H9 (cell line): Measurements from ENCODE around the gene IQCM. TPM values are rescaled to one million over a fixed set of nuclear protein-coding genes. Genes with fewer than 3 reads are reported as not detected.

Experiments used
- DNase-seq: peaks from one replicate; pipeline ENCODE4 v3.0.0-alpha.2; 2017
- H2AFZ ChIP-seq: one replicate; pipeline ENCODE4 v1.6.1; 2013; ENCODE audit warnings: mild to moderate bottlenecking, low read length, control low read depth, moderate library complexity
- H2AK5ac ChIP-seq: 2 replicates; pipeline ENCODE4 v1.6.1; 2013; ENCODE audit warnings: low read length, control low read depth, mixed read lengths; ENCODE audit not compliant: insufficient read length
- H2BK120ac ChIP-seq: one replicate; pipeline ENCODE4 v1.6.1; 2013; ENCODE audit warnings: low read depth, mild to moderate bottlenecking, low read length, control low read depth, inconsistent platforms; ENCODE audit not compliant: poor library complexity, severe bottlenecking
- H2BK12ac ChIP-seq: 2 replicates; pipeline ENCODE4 v1.6.1; 2013; ENCODE audit warnings: low read length, control low read depth, mixed read lengths, low read depth; ENCODE audit not compliant: insufficient read length
- H2BK15ac ChIP-seq: 2 replicates; pipeline ENCODE4 v1.6.1; 2013; ENCODE audit warnings: low read depth, low read length, control low read depth
- H2BK20ac ChIP-seq: one replicate; pipeline ENCODE4 v1.6.1; 2013; ENCODE audit warnings: low read depth, mild to moderate bottlenecking, low read length, control low read depth, inconsistent platforms; ENCODE audit not compliant: poor library complexity, severe bottlenecking
- H2BK5ac ChIP-seq: 2 replicates; pipeline ENCODE4 v1.6.1; 2013; ENCODE audit warnings: low read length, control low read depth, mixed read lengths; ENCODE audit not compliant: insufficient read length
- H3K14ac ChIP-seq: 2 replicates; pipeline ENCODE4 v1.6.1; 2013; ENCODE audit warnings: low read length, control low read depth; ENCODE audit not compliant: insufficient read depth
- H3K18ac ChIP-seq: 2 replicates; pipeline ENCODE4 v1.6.1; 2013; ENCODE audit warnings: low read depth, mild to moderate bottlenecking, mixed read lengths, low read length, control low read depth; ENCODE audit not compliant: insufficient read length
- H3K23ac ChIP-seq: 2 replicates; pipeline ENCODE4 v1.6.1; 2013; ENCODE audit warnings: low read length, control low read depth, mixed read lengths, low read depth; ENCODE audit not compliant: insufficient read length
- H3K23me2 ChIP-seq: 2 replicates; pipeline ENCODE4 v1.6.1; 2013; ENCODE audit warnings: low read depth, mild to moderate bottlenecking, mixed read lengths, low read length, control low read depth; ENCODE audit not compliant: insufficient read length, poor library complexity, severe bottlenecking
- H3K27ac ChIP-seq: 2 replicates; pipeline ENCODE4 v1.5.1; 2013; ENCODE audit warnings: low read length, control low read depth, mixed read lengths, low read depth; ENCODE audit not compliant: insufficient read length
- H3K27me3 ChIP-seq: 2 replicates; pipeline ENCODE4 v1.6.1; 2013; ENCODE audit warnings: low read length, control low read depth, inconsistent platforms; ENCODE audit not compliant: insufficient read depth
- H3K4ac ChIP-seq: 2 replicates; pipeline ENCODE4 v1.6.1; 2013; ENCODE audit warnings: low read depth, mild to moderate bottlenecking, control low read depth, inconsistent platforms, low read length, moderate library complexity
- H3K4me1 ChIP-seq: 2 replicates; pipeline ENCODE4 v1.6.1; 2013; ENCODE audit warnings: low read length, control low read depth, inconsistent platforms; ENCODE audit not compliant: insufficient read depth
- H3K4me2 ChIP-seq: 2 replicates; pipeline ENCODE4 v1.6.1; 2013; ENCODE audit warnings: low read length, control low read depth, mixed read lengths; ENCODE audit not compliant: insufficient read length, insufficient read depth
- H3K56ac ChIP-seq: 2 replicates; pipeline ENCODE4 v1.6.1; 2013; ENCODE audit warnings: low read depth, mild to moderate bottlenecking, mixed read lengths, low read length, control low read depth; ENCODE audit not compliant: insufficient read length
- H3K79me1 ChIP-seq: 2 replicates; pipeline ENCODE4 v1.6.1; 2013; ENCODE audit warnings: low read depth, mild to moderate bottlenecking, moderate library complexity, low read length, control low read depth, inconsistent platforms; ENCODE audit not compliant: insufficient read depth, poor library complexity, severe bottlenecking
- H3K79me2 ChIP-seq: 2 replicates; pipeline ENCODE4 v1.6.1; 2013; ENCODE audit warnings: low read length, control low read depth, inconsistent platforms; ENCODE audit not compliant: insufficient read depth
- H3K9ac ChIP-seq: 2 replicates; pipeline ENCODE4 v1.6.1; 2013; ENCODE audit warnings: low read length, control low read depth, mixed read lengths; ENCODE audit not compliant: insufficient read length; ENCODE audit errors: extremely low read depth
- H3K9me3 ChIP-seq: one replicate; pipeline ENCODE4 v1.6.1; 2013; ENCODE audit warnings: low read depth, low read length, inconsistent platforms; ENCODE audit not compliant: control insufficient read depth
- H3T11ph ChIP-seq: one replicate; pipeline ENCODE4 v1.6.1; 2013; ENCODE audit warnings: mild to moderate bottlenecking, low read length, control low read depth, inconsistent platforms
- H4K20me1 ChIP-seq: one replicate; pipeline ENCODE4 v1.6.1; 2013; ENCODE audit not compliant: control insufficient read depth, insufficient read length, insufficient read depth
- H4K5ac ChIP-seq: 2 replicates; pipeline ENCODE4 v1.6.1; 2013; ENCODE audit warnings: low read depth, mild to moderate bottlenecking, mixed read lengths, low read length, control low read depth; ENCODE audit not compliant: insufficient read length
- H4K8ac ChIP-seq: replicated peaks from 2 replicates; pipeline ENCODE4 v1.6.1; 2013; ENCODE audit warnings: low read length, control low read depth, mixed read lengths, low read depth; ENCODE audit not compliant: insufficient read length
- H4K91ac ChIP-seq: 2 replicates; pipeline ENCODE4 v1.6.1; 2013; ENCODE audit warnings: low read depth, mild to moderate bottlenecking, moderate library complexity, mixed read lengths, low read length, control low read depth; ENCODE audit not compliant: insufficient read length
- H3K27ac Mint-ChIP-seq, 3 experiments: 2 replicates in 2 of 3; 3 replicates in 1 of 3; pipeline ENCODE4 v1.8.0; 2020 to 2021; ENCODE audit warnings: mixed read lengths in 3 of 3, mild to moderate bottlenecking in 1 of 3, moderate library complexity in 1 of 3
- H3K27me3 Mint-ChIP-seq: 2 replicates; pipeline ENCODE4 v1.8.0; 2021; ENCODE audit warnings: low read depth, mild to moderate bottlenecking, moderate library complexity, mixed read lengths
- H3K36me3 Mint-ChIP-seq, 3 experiments: 2 replicates in 2 of 3; 3 replicates in 1 of 3; pipeline ENCODE4 v1.8.0; 2020 to 2021; ENCODE audit warnings: low read depth in 3 of 3, mixed read lengths in 3 of 3; ENCODE audit not compliant: insufficient read depth in 1 of 3
- H3K4me1 Mint-ChIP-seq, 2 experiments: 2 replicates each; pipeline ENCODE4 v1.8.0; 2020; ENCODE audit warnings: mixed read lengths in 2 of 2
- H3K4me3 Mint-ChIP-seq, 2 experiments: 2 replicates in 1 of 2; 3 replicates in 1 of 2; pipeline ENCODE4 v1.8.0; 2020 to 2021; ENCODE audit warnings: mild to moderate bottlenecking in 2 of 2, mixed read lengths in 2 of 2, moderate library complexity in 1 of 2
- H3K9me3 Mint-ChIP-seq, 2 experiments: 2 replicates in 1 of 2; 3 replicates in 1 of 2; pipeline ENCODE4 v1.8.0; 2020; ENCODE audit warnings: mild to moderate bottlenecking in 2 of 2, mixed read lengths in 2 of 2, moderate library complexity in 1 of 2
- WGBS: extraction: QIAGEN DNeasy Blood & Tissue Kit; methylation state at CpG from one replicate; pipeline ENCODE4 v1.1.7; 2013; ENCODE audit warnings: missing lambda C conversion rate, low lambda C conversion rate, mixed read lengths; ENCODE audit not compliant: insufficient read length; ENCODE audit errors: extremely low coverage; 5-methylcytosine and 5-hydroxymethylcytosine counted together
- total RNA-seq: library from RNA; stranded (reverse); gene quantifications from 2 replicates; pipeline ENCODE4 v1.2.1, GENCODE V29; 2021
- TF ChIP-seq, protein P1 (sequence below): fragments of 200-600 bp; sonication (generic); conservative IDR thresholded peaks from 3 replicates; pipeline ENCODE4 v1.8.0; 2021; ENCODE audit warnings: antibody characterized with exemption, mild to moderate bottlenecking

The IQCM gene
- total RNA-seq, 1 experiment from 2014 or later, result 0.15 TPM

DNA sequence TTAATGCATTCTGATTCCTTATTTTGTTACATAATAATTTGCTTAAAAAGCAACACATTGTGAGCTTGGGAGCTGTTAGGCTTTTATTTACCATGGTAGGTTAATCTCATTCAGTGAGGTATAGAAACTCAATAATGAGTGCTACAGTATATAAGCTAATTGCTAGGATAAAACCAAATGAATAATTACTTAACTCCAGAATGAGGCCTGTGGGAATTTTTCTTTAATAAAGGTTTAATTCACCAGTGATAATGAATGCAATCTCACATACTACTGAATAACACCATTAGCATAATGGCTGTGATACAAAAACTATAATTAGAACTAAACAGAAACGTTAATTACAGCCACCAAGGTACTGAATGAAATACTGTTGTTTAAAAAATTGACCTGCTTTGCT, 326.3 kb downstream of the IQCM start:
- no peak overlapping the region for H3K27ac Mint-ChIP-seq
- H3T11ph ChIP-seq, result no peak overlapping the region
- H3K18ac ChIP-seq, result no peak overlapping the region
- H3K4me3 Mint-ChIP-seq, result no peak overlapping the region
- no peak overlapping the region for H2AFZ ChIP-seq
- H4K5ac ChIP-seq, result no peak overlapping the region
- H2AK5ac ChIP-seq, result no peak overlapping the region
- H3K27ac ChIP-seq, result no peak overlapping the region
- no peaks in the 10 kb centered on the region for H3K79me2 ChIP-seq
- H2BK12ac ChIP-seq, result no peak overlapping the region
- no peaks in the 10 kb centered on the region for H3K79me1 ChIP-seq
- no peak overlapping the region for H2BK120ac ChIP-seq
- H3K4me2 ChIP-seq, result no peak overlapping the region
- H4K8ac ChIP-seq, result no peak overlapping the region
- no peaks in the 10 kb centered on the region for H3K9me3 Mint-ChIP-seq
- H2BK5ac ChIP-seq, result no peak overlapping the region
- no peak overlapping the region for H2BK15ac ChIP-seq
- H3K9ac ChIP-seq, result no peak overlapping the region
- TF ChIP-seq, protein P1, sequence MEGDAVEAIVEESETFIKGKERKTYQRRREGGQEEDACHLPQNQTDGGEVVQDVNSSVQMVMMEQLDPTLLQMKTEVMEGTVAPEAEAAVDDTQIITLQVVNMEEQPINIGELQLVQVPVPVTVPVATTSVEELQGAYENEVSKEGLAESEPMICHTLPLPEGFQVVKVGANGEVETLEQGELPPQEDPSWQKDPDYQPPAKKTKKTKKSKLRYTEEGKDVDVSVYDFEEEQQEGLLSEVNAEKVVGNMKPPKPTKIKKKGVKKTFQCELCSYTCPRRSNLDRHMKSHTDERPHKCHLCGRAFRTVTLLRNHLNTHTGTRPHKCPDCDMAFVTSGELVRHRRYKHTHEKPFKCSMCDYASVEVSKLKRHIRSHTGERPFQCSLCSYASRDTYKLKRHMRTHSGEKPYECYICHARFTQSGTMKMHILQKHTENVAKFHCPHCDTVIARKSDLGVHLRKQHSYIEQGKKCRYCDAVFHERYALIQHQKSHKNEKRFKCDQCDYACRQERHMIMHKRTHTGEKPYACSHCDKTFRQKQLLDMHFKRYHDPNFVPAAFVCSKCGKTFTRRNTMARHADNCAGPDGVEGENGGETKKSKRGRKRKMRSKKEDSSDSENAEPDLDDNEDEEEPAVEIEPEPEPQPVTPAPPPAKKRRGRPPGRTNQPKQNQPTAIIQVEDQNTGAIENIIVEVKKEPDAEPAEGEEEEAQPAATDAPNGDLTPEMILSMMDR, result no peak
- H3K27me3 ChIP-seq, result no peaks in the 10 kb centered on the region
- no peaks in the 10 kb centered on the region for H3K23me2 ChIP-seq
- no peaks in the 10 kb centered on the region for H3K27me3 Mint-ChIP-seq
- H3K36me3 Mint-ChIP-seq, result no peaks in the 10 kb centered on the region
- H3K9me3 ChIP-seq, result no peaks in the 10 kb centered on the region
- no peak overlapping the region for H3K56ac ChIP-seq
- H3K14ac ChIP-seq, result no peak overlapping the region
- no peak overlapping the region for H2BK20ac ChIP-seq
- H3K23ac ChIP-seq, result no peak overlapping the region
- H3K4me1 ChIP-seq, result no peaks in the 10 kb centered on the region
- H3K4ac ChIP-seq, result no peak overlapping the region
- no peaks in the 10 kb centered on the region for H4K20me1 ChIP-seq
- peaks cover 3 to 6% of the 10 kb centered on the region in 2 experiments; a peak in 3 of 4 replicates for H3K4me1 Mint-ChIP-seq
- no peak overlapping the region for H4K91ac ChIP-seq
- no peak for DNase-seq
- WGBS, result no CpG with 5 or more reads among the region's 1 CpG
